Mammary epithelial cell (primary cell): ENCODE measurements around the gene WFDC10A.

ENCODE experiments used
- EZH2 ChIP-seq: IDR thresholded peaks from 2 replicates; pipeline ENCODE4 v1.6.1; 2012; ENCODE audit warnings: low read length, inconsistent platforms, borderline replicate concordance
- TF ChIP-seq, protein P1 (sequence below), 2 donors: IDR thresholded peaks in 1 of 2; conservative IDR thresholded peaks in 1 of 2; 2 replicates each; pipeline ENCODE4 v1.5.1; 2011 to 2012; ENCODE audit warnings: inconsistent platforms in 2 of 2, low read length in 2 of 2, mild to moderate bottlenecking in 2 of 2, control low read depth in 1 of 2, low read depth in 1 of 2; ENCODE audit not compliant: insufficient read depth in 1 of 2; ENCODE audit errors: extremely low read depth in 1 of 2

DNA sequence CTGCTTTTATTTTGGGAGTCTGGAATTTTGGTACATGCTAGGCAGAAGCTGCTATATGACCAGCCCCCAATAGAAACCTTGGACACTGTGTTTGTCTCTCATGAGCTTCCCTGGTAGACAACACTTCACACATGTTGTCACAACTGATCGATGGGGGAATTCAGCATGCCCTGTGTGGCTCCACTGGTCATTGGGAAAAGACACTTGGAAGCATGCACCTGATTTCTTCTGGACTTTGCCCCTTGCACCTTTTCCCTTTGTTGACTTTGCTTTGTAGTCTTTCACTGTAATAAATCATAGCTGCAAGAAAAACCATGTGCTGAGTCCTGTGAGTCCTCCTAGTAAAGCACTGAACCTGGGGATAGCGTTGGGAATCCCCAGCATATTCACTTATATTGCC, 7.9 kb upstream of the WFDC10A start:
- TF ChIP-seq EZH2 = no peak
- TF ChIP-seq, protein P1, sequence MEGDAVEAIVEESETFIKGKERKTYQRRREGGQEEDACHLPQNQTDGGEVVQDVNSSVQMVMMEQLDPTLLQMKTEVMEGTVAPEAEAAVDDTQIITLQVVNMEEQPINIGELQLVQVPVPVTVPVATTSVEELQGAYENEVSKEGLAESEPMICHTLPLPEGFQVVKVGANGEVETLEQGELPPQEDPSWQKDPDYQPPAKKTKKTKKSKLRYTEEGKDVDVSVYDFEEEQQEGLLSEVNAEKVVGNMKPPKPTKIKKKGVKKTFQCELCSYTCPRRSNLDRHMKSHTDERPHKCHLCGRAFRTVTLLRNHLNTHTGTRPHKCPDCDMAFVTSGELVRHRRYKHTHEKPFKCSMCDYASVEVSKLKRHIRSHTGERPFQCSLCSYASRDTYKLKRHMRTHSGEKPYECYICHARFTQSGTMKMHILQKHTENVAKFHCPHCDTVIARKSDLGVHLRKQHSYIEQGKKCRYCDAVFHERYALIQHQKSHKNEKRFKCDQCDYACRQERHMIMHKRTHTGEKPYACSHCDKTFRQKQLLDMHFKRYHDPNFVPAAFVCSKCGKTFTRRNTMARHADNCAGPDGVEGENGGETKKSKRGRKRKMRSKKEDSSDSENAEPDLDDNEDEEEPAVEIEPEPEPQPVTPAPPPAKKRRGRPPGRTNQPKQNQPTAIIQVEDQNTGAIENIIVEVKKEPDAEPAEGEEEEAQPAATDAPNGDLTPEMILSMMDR (conservative IDR thresholded peaks at IDR 0.05 in 1 of 2, IDR thresholded peaks at IDR 0.05 in 1 of 2; ENCODE audit: extremely low read depth in 1 of 2, insufficient read depth in 1 of 2, low read depth in 1 of 2, low read length in 2 of 2) = no peak
